Left lung (tissue), 10 donors: Measurements from ENCODE around the gene DNAH1. TPM values are rescaled to one million over a fixed set of nuclear protein-coding genes. Genes with fewer than 3 reads are reported as not detected.
"Not testable (repeated sequence)": the region's sequence is repeated elsewhere in the genome, so short reads cannot be mapped to it uniquely, and the experiment has no call there.

ENCODE experiments used
- ATAC-seq: fragments of 200-7000 bp; cut with Tn5 transposase; one replicate; pipeline ENCODE4 v1.9.1; 2020; ENCODE audit warnings: moderate library complexity
- DNase-seq, 4 donors: peaks; one replicate each; pipeline ENCODE4 v3.0.0-alpha.2; 2013 to 2020
- H3K27ac ChIP-seq, 2 donors: fragments of 200-600 bp; sonication (generic) in 1 of 2; one replicate each; pipeline versions ENCODE4 v1.5.0 to v1.8.0; 2020 to 2021
- H3K27me3 ChIP-seq, 2 donors: fragments of 200-600 bp; sonication (generic) in 1 of 2; one replicate each; pipeline versions ENCODE4 v1.5.0 to v1.8.0; 2020 to 2021
- H3K36me3 ChIP-seq, 2 donors: fragments of 200-600 bp; sonication (generic) in 1 of 2; one replicate each; pipeline versions ENCODE4 v1.5.0 to v1.8.0; 2020 to 2021
- H3K4me1 ChIP-seq, 2 donors: fragments of 200-600 bp; one replicate each; pipeline ENCODE4 v1.8.0; 2021
- H3K4me3 ChIP-seq, 2 donors: fragments of 200-600 bp; sonication (generic) in 1 of 2; one replicate each; pipeline versions ENCODE4 v1.5.0 to v1.8.0; 2020 to 2021; ENCODE audit warnings: mild to moderate bottlenecking in 1 of 2
- H3K9me3 ChIP-seq, 2 donors: fragments of 200-600 bp; sonication (generic) in 1 of 2; one replicate each; pipeline versions ENCODE4 v1.5.0 to v1.8.0; 2020 to 2021
- CTCF ChIP-seq, 2 donors: fragments of 200-600 bp; sonication (generic) in 1 of 2; IDR thresholded peaks; one replicate each; pipeline versions ENCODE4 v1.5.0 to v1.8.0; 2021; ENCODE audit warnings: antibody characterized with exemption in 2 of 2
- intact Hi-C, 2 donors: fragments of 100-400 bp; cut with DNase I; formaldehyde crosslinking; loops; one replicate each; pipeline versions ENCODE4 v1.11.2 to v1.14.2; 2022
- polyA plus RNA-seq, 6 donors: library from polyadenylated mRNA; unstranded; fragments of 120-200 nt; gene quantifications; one replicate each; pipeline ENCODE4 v1.2.1, GENCODE V29; 2013; ENCODE audit not compliant: insufficient read length in 6 of 6
- total RNA-seq, 2 donors: library from RNA; stranded (reverse); fragmentation: NEBNext Ultra II Directional; extraction: Animal tissue kit (Norgen Biotek cat#: 25700); gene quantifications; one replicate each; pipeline ENCODE4 v1.2.1, GENCODE V29; 2021
- donor health status: DM: no; HTN: yes; CAD: no.
- donor health status: DM: no; HTN: no; CAD: no.

Gene DNAH1
- total and polyA plus RNA-seq, 8 donors: 6.5 to 14.0 (median 9.9) TPM

GRCh38 chr3:52279596-52279995 lies 36.5 kb upstream of the DNAH1 start:
- intact Hi-C loops: no loop called here
- no peak for DNase-seq
- Histone ChIP-seq H3K27me3 (no peaks in the 10 kb centered on the region), H3K27ac (peak overlapping the region; percentile 95 to 96), H3K9me3 (no peaks in the 10 kb centered on the region), H3K4me1 (peaks cover 14 to 55% of the 10 kb centered on the region in 2 donors), H3K36me3 (peaks cover 0 to 11% of the 10 kb centered on the region in 2 donors), H3K4me3 (peak overlapping the region in 1 of 2 donors; percentile 83)
- no peak for TF ChIP-seq CTCF (IDR thresholded peaks at IDR 0.05)
- no peak for ATAC-seq

DNA sequence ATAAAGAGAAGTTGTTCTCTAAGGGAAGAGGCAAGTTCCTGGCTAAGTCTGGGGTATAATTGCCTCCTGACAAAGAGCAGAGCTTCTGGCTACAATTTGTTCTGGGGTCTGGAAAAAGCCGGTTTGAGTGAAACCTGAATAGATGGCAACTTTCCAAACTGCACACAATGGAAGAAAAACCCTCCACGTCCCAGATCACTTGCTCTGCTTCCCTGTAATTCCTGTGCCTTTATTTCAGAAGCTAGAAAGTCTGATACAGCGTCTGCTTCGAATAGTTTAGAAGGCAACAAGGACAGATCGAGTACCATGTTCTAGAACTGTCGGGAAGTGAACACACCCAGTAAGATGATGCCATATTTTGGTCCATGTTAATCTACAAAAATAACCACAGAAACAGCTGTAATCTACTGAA lies 36.1 kb upstream of the DNAH1 start:
- no peak for TF ChIP-seq CTCF (IDR thresholded peaks at IDR 0.05)
- H3K27ac ChIP-seq: peak overlapping the region; percentile 95 to 96
- no peaks in the 10 kb centered on the region for H3K9me3 ChIP-seq
- H3K27me3 ChIP-seq: no peaks in the 10 kb centered on the region
- H3K4me1 ChIP-seq: peaks cover 14 to 51% of the 10 kb centered on the region in 2 donors
- H3K4me3 ChIP-seq: no peak overlapping the region
- DNase-seq (peak in 1 of 4 donors; percentile 59), ATAC-seq (no peak)
- H3K36me3 ChIP-seq: peaks cover 0 to 6% of the 10 kb centered on the region in 2 donors
- intact Hi-C loops: no loop called here

DNA sequence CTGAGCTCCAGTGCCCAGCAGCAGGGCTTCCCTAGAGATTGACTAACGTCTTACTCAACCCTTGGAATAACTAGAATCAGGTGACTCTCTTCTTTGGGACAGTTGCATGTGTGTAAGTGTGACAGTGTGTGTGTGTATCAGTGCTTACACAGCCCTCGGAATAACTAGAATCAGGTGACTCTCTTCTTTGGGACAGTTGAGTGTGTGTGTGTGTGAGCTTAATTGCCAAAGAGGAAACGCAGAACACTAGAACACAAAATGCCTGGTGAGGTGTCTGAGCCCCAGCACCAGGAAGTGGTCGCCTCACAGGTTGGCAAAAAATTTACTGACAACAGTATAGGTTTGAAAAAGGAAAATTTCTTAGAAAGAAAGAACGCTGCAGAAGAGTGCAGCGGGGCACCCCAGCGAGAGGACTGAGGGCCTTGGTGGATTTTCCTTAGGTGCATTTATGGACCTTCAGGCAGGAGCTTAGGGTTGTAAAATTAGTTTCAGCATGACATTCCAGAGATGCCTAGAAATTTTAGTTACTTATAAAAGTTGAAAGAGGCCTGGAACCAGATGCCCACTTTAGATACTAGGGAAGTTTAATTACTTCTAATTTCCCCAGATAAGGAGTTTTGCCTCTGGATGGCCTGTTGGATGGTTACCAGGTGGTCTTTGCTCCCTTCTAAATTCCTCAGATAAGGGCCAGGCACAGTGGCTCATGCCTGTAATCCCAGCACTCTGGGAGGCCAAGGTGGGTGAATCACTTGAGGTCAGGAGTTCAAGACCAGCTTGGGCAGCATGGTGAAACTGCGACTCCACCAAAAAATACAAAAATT lies 33.9 kb upstream of the DNAH1 start:
- H3K9me3 ChIP-seq: no peaks in the 10 kb centered on the region
- peaks cover 0 to 39% of the 10 kb centered on the region in 2 donors for H3K4me1 ChIP-seq
- peak overlapping the region in 1 of 2 donors; percentile 33 for H3K27ac ChIP-seq
- no peak for TF ChIP-seq CTCF (IDR thresholded peaks at IDR 0.05)
- H3K4me3 ChIP-seq: no peak overlapping the region
- ATAC-seq (no peak), DNase-seq (peak in 1 of 4 donors; percentile 19)
- no peaks in the 10 kb centered on the region for H3K36me3 ChIP-seq
- H3K27me3 ChIP-seq: no peaks in the 10 kb centered on the region
- intact Hi-C loops: no loop called here

GRCh38 chr3:52283306-52283705 lies 32.8 kb upstream of the DNAH1 start:
- intact Hi-C loops: no loop called here
- Histone ChIP-seq H3K27ac (no peak overlapping the region), H3K36me3 (no peaks in the 10 kb centered on the region), H3K9me3 (no peaks in the 10 kb centered on the region), H3K27me3 (no peaks in the 10 kb centered on the region), H3K4me3 (no peak overlapping the region), H3K4me1 (peaks cover 2 to 41% of the 10 kb centered on the region in 2 donors)
- DNase-seq: no peak
- no peak for TF ChIP-seq CTCF (IDR thresholded peaks at IDR 0.05)
- no peak for ATAC-seq

DNA sequence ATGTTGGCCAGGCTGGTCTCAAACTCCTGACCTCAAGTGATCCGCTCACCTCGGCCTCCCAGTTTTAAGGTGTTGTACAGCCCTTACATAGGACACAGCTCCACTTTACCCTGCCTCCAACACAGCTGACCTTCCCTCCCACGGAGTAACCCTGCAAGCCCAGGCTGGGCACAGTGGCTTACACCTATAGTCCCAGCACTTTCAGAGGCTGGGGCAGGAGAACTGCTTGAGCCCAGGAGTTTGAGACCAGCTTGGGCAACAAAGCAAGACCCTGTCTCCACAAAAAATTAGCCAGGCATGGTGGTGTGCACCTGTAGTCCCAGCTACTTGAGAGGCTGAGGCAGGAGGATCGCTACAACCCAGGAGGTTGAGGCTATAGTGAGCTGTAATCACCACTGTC lies 32.1 kb upstream of the DNAH1 start:
- H3K27me3 ChIP-seq, H3K9me3 ChIP-seq, H3K36me3 ChIP-seq, ATAC-seq, H3K27ac ChIP-seq, intact Hi-C loops, H3K4me3 ChIP-seq: not testable (repeated sequence)
- DNase-seq: peak in 1 of 4 donors; percentile 21
- H3K4me1 ChIP-seq: peaks cover 6 to 44% of the 10 kb centered on the region in 2 donors
